ENCODE data around the gene TACC3. TPM values are rescaled to one million over a fixed set of nuclear protein-coding genes. Genes with fewer than 3 reads are reported as not detected.
"Not testable (repeated sequence)": the region's sequence is repeated elsewhere in the genome, so short reads cannot be mapped to it uniquely, and the experiment has no call there.

Gene TACC3
- total and polyA plus RNA-seq, 2 of the 8 experiments (the other 6 are each of a cell fraction or from before 2014, with no cell fraction given) = 73.8 to 148 TPM

DNA sequence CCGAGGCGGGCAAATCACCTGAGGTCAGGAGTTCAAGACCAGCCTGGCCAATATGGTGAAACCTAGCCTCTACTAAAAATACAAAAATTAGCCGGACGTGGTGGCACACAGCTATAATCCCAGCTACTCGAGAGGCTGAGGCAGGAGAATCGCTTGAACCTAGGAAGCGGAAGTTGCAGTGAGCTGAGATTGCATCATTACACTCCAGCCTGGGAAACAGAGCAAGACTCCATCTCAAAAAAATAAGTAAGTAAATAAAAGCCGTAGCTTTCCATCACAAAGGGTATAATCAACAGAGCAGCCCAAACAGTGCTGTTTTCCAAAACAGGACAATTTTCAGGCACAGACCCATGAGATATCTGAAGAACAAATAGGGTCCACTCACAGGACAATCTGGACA is 19.6 kb upstream of the TACC3 start:
- not testable (repeated sequence) for H3K79me1 ChIP-seq (ENCODE audit: low read depth, low read length); H3K9me3 ChIP-seq (ENCODE audit: insufficient read depth in 2 of 2, low read depth in 1 of 2, low read length in 1 of 2); H3K56ac ChIP-seq (replicated peaks; ENCODE audit: insufficient read length, low read depth, low read length); FAIRE-seq; H2BK20ac ChIP-seq (ENCODE audit: low read length); H3K23me2 ChIP-seq (ENCODE audit: low read depth, low read length); H3K23ac ChIP-seq (ENCODE audit: insufficient read length); H2BK12ac ChIP-seq (ENCODE audit: low read depth, low read length); H2BK120ac ChIP-seq (replicated peaks; ENCODE audit: low read depth, low read length); H3K4me3 ChIP-seq (ENCODE audit: extremely low read depth in 1 of 4, insufficient read depth in 2 of 4, low read depth in 3 of 4, low read length in 4 of 4); H4K8ac ChIP-seq (ENCODE audit: extremely low read depth, insufficient read depth, low read length); H3K27ac ChIP-seq (ENCODE audit: low read depth, low read length); H4K5ac ChIP-seq (ENCODE audit: insufficient read length, low read depth, low read length); H3K4me2 ChIP-seq (ENCODE audit: insufficient read depth in 1 of 2, low read depth in 2 of 2, low read length in 2 of 2); DNase-seq (ENCODE audit: low read depth in 1 of 2, low spot score in 2 of 2); H4K20me1 ChIP-seq (replicated peaks in 1 of 2; ENCODE audit: control insufficient read depth in 1 of 2, insufficient read depth in 2 of 2, low read length in 2 of 2); H3K4me1 ChIP-seq (replicated peaks in 1 of 4; ENCODE audit: control insufficient read depth in 3 of 4, insufficient read depth in 4 of 4, low read length in 3 of 4); H3K9ac ChIP-seq (replicated peaks in 1 of 4; ENCODE audit: extremely low read depth in 1 of 4, low read depth in 3 of 4, low read length in 3 of 4); H2BK5ac ChIP-seq (ENCODE audit: low read depth, low read length); H3K4ac ChIP-seq (replicated peaks; ENCODE audit: insufficient read length, low read depth, low read length); H4K91ac ChIP-seq (replicated peaks; ENCODE audit: insufficient read length, low read length); H2AK5ac ChIP-seq (ENCODE audit: low read depth, low read length); H3K14ac ChIP-seq (ENCODE audit: insufficient read length); H2AFZ ChIP-seq (ENCODE audit: low read length); H3K18ac ChIP-seq (ENCODE audit: extremely low read depth, low read length); H3K27me3 ChIP-seq (replicated peaks in 1 of 4; ENCODE audit: control insufficient read depth in 3 of 4, extremely low read depth in 1 of 4, insufficient read depth in 3 of 4, low read length in 3 of 4); H2BK15ac ChIP-seq (ENCODE audit: low read length)
- ChIA-PET POLR2A (ENCODE audit: partially characterized antibody) (interaction anchor here (1.3 to 2.9 kb wide), 2 partner anchors 10 kb away, joined by 3 to 14 read pairs; partner anchors contain the start of gene SLBP), CTCF (ENCODE audit: partially characterized antibody) (interaction anchor here (2.0 to 22.9 kb wide), 3 partner anchors 6 to 25 kb away, joined by 5 to 326 read pairs (median 94); partner anchors contain the start of genes TACC3 and TMEM129)
- H3K36me3 ChIP-seq (ENCODE audit: control insufficient read depth in 2 of 4, insufficient read depth in 4 of 4, low read length in 3 of 4) = peaks cover 8 to 51% (median 28%) of the 10 kb centered on the region in 4 experiments
- WGBS, 2 experiments (ENCODE audit: extremely low coverage in 1 of 2, insufficient coverage in 1 of 2, insufficient read length in 1 of 2, insufficient replicate concordance in 2 of 2, low coverage in 1 of 2, low lambda C conversion rate in 2 of 2, missing lambda C conversion rate in 1 of 2) = 98% methylated on average over 8 of the region's 8 CpGs; no CpG with 5 or more reads in 1 of the 2 experiments
- peaks cover 0 to 39% of the 10 kb centered on the region in 2 experiments; a peak in 3 of 4 replicates for H3K79me2 ChIP-seq (ENCODE audit: control insufficient read depth in 1 of 2, insufficient read depth in 2 of 2, low read length in 2 of 2)
